ENCODE results near the gene SEMA5A. TPM values are rescaled to one million over a fixed set of nuclear protein-coding genes. Genes with fewer than 3 reads are reported as not detected.

The SEMA5A gene
- polyA plus RNA-seq, 1 donor (not counting 4 experiments of a cell fraction or from before 2014, with no cell fraction given), result 0.16 TPM

- Histone ChIP-seq H3K9me3 (ENCODE audit: control insufficient read depth, low read depth, low read length) (no peaks in the 10 kb centered on the region), H3K79me2 (ENCODE audit: control insufficient read depth, insufficient read depth, low read length) (no peaks in the 10 kb centered on the region), H3K4me1 (ENCODE audit: control insufficient read depth, extremely low read depth, insufficient read depth, low read length) (peaks cover 8% of the 10 kb centered on the region), H3K27ac (ENCODE audit: control insufficient read depth, insufficient read depth, low read length) (no peak overlapping the region), H3K36me3 (ENCODE audit: control insufficient read depth in 2 of 2, extremely low read depth in 1 of 2, insufficient read depth in 2 of 2, low read length in 2 of 2) (peaks cover 15 to 18% of the 10 kb centered on the region in 2 experiments), H4K20me1 (ENCODE audit: control insufficient read depth, extremely low read depth, insufficient read depth, low read length) (no peaks in the 10 kb centered on the region), H3K4me3 (ENCODE audit: control insufficient read depth in 2 of 3, extremely low read depth in 1 of 3, insufficient read depth in 2 of 3, low read depth in 1 of 3, low read length in 3 of 3) (no peak overlapping the region), H3K9me1 (ENCODE audit: control insufficient read depth, extremely low read depth, insufficient read depth, low read length) (no peaks in the 10 kb centered on the region), H3K4me2 (ENCODE audit: control insufficient read depth, extremely low read depth, insufficient read depth, low read depth, low read length) (no peak overlapping the region), H2AFZ (ENCODE audit: control insufficient read depth, low read length) (no peak overlapping the region), H3K27me3 (ENCODE audit: control insufficient read depth, extremely low read depth, insufficient read depth, low read length) (no peaks in the 10 kb centered on the region), H3K9ac (ENCODE audit: control insufficient read depth, extremely low read depth, insufficient read depth, low read length) (no peak overlapping the region)
- dilution Hi-C loops (cut with MboI; ENCODE audit: extremely low pct_ligation_motif_present, low sequenced_read_pairs), result no loop called here
- FAIRE-seq (no peak), DNase-seq (ENCODE audit: low read depth, low spot score) (no peak)
- TF ChIP-seq, protein P1, sequence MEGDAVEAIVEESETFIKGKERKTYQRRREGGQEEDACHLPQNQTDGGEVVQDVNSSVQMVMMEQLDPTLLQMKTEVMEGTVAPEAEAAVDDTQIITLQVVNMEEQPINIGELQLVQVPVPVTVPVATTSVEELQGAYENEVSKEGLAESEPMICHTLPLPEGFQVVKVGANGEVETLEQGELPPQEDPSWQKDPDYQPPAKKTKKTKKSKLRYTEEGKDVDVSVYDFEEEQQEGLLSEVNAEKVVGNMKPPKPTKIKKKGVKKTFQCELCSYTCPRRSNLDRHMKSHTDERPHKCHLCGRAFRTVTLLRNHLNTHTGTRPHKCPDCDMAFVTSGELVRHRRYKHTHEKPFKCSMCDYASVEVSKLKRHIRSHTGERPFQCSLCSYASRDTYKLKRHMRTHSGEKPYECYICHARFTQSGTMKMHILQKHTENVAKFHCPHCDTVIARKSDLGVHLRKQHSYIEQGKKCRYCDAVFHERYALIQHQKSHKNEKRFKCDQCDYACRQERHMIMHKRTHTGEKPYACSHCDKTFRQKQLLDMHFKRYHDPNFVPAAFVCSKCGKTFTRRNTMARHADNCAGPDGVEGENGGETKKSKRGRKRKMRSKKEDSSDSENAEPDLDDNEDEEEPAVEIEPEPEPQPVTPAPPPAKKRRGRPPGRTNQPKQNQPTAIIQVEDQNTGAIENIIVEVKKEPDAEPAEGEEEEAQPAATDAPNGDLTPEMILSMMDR (optimal IDR thresholded peaks at IDR 0.05 in 1 of 3, IDR thresholded peaks at IDR 0.05 in 1 of 3, conservative IDR thresholded peaks at IDR 0.05 in 1 of 3; ENCODE audit: extremely low read depth in 1 of 3, insufficient read depth in 2 of 3, low read length in 3 of 3), result no peak
- no peak for TF ChIP-seq EZH2 (IDR thresholded peaks at IDR 0.05; ENCODE audit: low read length)
These were observed 7.7 kb upstream of the SEMA5A start for GRCh38 chr5:9553561-9553960.

DNA sequence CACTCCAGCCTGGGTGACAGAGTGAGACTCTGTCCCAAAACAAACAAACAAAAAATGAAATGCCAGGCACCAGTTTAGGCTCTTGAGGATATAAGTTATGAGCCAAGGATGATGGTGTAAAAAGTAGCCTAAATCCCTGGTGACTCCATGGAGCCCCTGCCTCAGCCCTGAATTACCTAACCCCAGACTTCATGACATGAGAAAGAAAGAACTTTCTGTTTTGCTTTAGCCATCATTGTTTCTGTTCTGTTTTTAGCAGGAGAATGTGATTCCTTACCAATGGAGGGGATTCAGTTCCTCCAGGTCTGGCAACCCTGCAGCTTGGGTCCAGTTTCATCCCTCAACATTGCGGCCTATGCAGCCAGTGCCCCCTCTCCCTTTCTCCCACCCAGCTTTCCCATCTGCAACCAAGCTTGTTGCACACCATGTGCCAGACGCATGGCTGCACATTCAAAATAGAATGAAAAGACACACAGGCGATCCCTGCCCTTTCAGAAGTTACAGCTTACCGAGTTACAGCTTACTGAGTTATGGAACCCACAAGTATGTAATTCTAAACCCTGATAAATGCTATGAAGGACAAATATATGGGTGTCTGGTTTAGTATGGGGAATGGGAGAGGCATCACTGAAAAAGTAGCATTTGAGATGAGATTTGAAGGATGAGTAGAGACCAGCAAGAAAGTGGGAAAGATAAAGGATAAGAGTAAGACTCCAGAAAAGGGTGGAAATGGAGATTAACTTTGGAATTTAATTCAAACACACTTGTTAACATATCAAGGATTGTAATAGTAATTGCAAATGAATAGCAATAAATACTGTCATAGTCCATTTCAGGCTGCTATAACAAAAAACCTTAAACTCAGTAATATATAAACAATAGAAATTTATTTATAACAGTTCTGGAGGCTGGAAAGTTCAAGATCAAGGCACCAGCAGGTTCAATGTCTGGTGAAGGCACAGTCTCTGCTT is 6.0 kb upstream of the SEMA5A start:
- Histone ChIP-seq H4K20me1 (ENCODE audit: control insufficient read depth, extremely low read depth, insufficient read depth, low read length) (no peaks in the 10 kb centered on the region), H3K9ac (ENCODE audit: control insufficient read depth, extremely low read depth, insufficient read depth, low read length) (no peak overlapping the region), H3K27ac (ENCODE audit: control insufficient read depth, insufficient read depth, low read length) (no peak overlapping the region), H2AFZ (ENCODE audit: control insufficient read depth, low read length) (no peak overlapping the region), H3K4me3 (ENCODE audit: control insufficient read depth in 2 of 3, extremely low read depth in 1 of 3, insufficient read depth in 2 of 3, low read depth in 1 of 3, low read length in 3 of 3) (no peak overlapping the region), H3K9me3 (ENCODE audit: control insufficient read depth, low read depth, low read length) (no peaks in the 10 kb centered on the region), H3K4me2 (ENCODE audit: control insufficient read depth, extremely low read depth, insufficient read depth, low read depth, low read length) (no peak overlapping the region), H3K27me3 (ENCODE audit: control insufficient read depth, extremely low read depth, insufficient read depth, low read length) (no peaks in the 10 kb centered on the region), H3K36me3 (ENCODE audit: control insufficient read depth in 2 of 2, extremely low read depth in 1 of 2, insufficient read depth in 2 of 2, low read length in 2 of 2) (peaks cover 15 to 18% of the 10 kb centered on the region in 2 experiments), H3K4me1 (ENCODE audit: control insufficient read depth, extremely low read depth, insufficient read depth, low read length) (peaks cover 13% of the 10 kb centered on the region), H3K79me2 (ENCODE audit: control insufficient read depth, insufficient read depth, low read length) (peaks cover 10% of the 10 kb centered on the region), H3K9me1 (ENCODE audit: control insufficient read depth, extremely low read depth, insufficient read depth, low read length) (no peaks in the 10 kb centered on the region)
- DNase-seq (ENCODE audit: low read depth, low spot score) (no peak), FAIRE-seq (no peak)
- TF ChIP-seq, protein P1 (optimal IDR thresholded peaks at IDR 0.05 in 1 of 3, IDR thresholded peaks at IDR 0.05 in 1 of 3, conservative IDR thresholded peaks at IDR 0.05 in 1 of 3; ENCODE audit: extremely low read depth in 1 of 3, insufficient read depth in 2 of 3, low read length in 3 of 3), result no peak
- TF ChIP-seq EZH2 (IDR thresholded peaks at IDR 0.05; ENCODE audit: low read length), result no peak
- dilution Hi-C loops (cut with MboI; ENCODE audit: extremely low pct_ligation_motif_present, low sequenced_read_pairs), result no loop called here

Data from keratinocyte (primary cell).